IMR-90 (cell line): Measurements from ENCODE around the gene OR3A1. TPM values are rescaled to one million over a fixed set of nuclear protein-coding genes. Genes with fewer than 3 reads are reported as not detected.
"Not testable (repeated sequence)": the region's sequence is repeated elsewhere in the genome, so short reads cannot be mapped to it uniquely, and the experiment has no call there.

Experiments used
- ATAC-seq: fragments of 200-7000 bp; cut with Tn5 transposase; 2 replicates; pipeline ENCODE4 v1.9.1; 2020; ENCODE audit warnings: low read depth, mild to moderate bottlenecking, moderate library complexity
- BruUV-seq: library from RNA; stranded (reverse); fragments of 400-500 nt; replicated peaks from 2 replicates; lab custom pipeline; 2021; lab: Mats Ljungman, UMichigan
- CTCF ChIA-PET: fragments of 300-600 bp; formaldehyde crosslinking; extraction: SDS; loops from one replicate; lab custom pipeline; 2021; ENCODE audit warnings: antibody characterized with exemption; lab: Yijun Ruan, JAX
- POLR2A ChIA-PET: fragments of 300-600 bp; sonication (Branson Sonifier 250); formaldehyde crosslinking; loops from one replicate; lab custom pipeline; 2022; ENCODE audit warnings: antibody characterized with exemption; ENCODE audit not compliant: unreplicated experiment; lab: Charles Lee
- DNase-seq: peaks from one replicate; pipeline ENCODE4 v3.0.0; 2013
- H2AFZ ChIP-seq: replicated peaks from 2 replicates; pipeline ENCODE3; 2013; ENCODE audit warnings: low read length, mild to moderate bottlenecking; ENCODE audit not compliant: poor library complexity
- H2AK5ac ChIP-seq: 2 replicates; pipeline ENCODE4 v1.6.1; 2013; ENCODE audit warnings: low read depth, low read length, inconsistent platforms
- H2AK9ac ChIP-seq: replicated peaks from 2 replicates; pipeline ENCODE3; 2013; ENCODE audit warnings: mild to moderate bottlenecking, low read depth, low read length, moderate library complexity; ENCODE audit not compliant: poor library complexity
- H2BK120ac ChIP-seq: 2 replicates; pipeline ENCODE4 v1.6.1; 2013; ENCODE audit warnings: low read depth, low read length, inconsistent platforms
- H2BK15ac ChIP-seq: 3 replicates; pipeline ENCODE4 v1.6.1; 2013; ENCODE audit warnings: low read depth, low read length, inconsistent platforms
- H2BK20ac ChIP-seq: 2 replicates; pipeline ENCODE4 v1.6.1; 2013; ENCODE audit warnings: low read depth, mild to moderate bottlenecking, inconsistent platforms, low read length, moderate library complexity
- H2BK5ac ChIP-seq: 2 replicates; pipeline ENCODE4 v1.6.1; 2013; ENCODE audit warnings: mild to moderate bottlenecking, low read depth, low read length, inconsistent platforms; ENCODE audit not compliant: poor library complexity, severe bottlenecking
- H3K14ac ChIP-seq: replicated peaks from 2 replicates; pipeline ENCODE4 v1.6.1; 2013; ENCODE audit warnings: low read depth, low read length, inconsistent platforms
- H3K18ac ChIP-seq: 2 replicates; pipeline ENCODE4 v1.6.1; 2013; ENCODE audit warnings: low read depth, low read length, control low read depth
- H3K23ac ChIP-seq: 2 replicates; pipeline ENCODE4 v1.6.1; 2013; ENCODE audit warnings: low read depth, low read length, inconsistent platforms
- H3K27ac ChIP-seq: 2 replicates; pipeline ENCODE4 v1.5.1; 2013; ENCODE audit warnings: mild to moderate bottlenecking, control low read depth, low read length; ENCODE audit not compliant: insufficient read depth
- H3K27me3 ChIP-seq: 2 replicates; pipeline ENCODE4 v1.6.1; 2013; ENCODE audit warnings: low read length; ENCODE audit not compliant: control insufficient read depth, insufficient read depth
- H3K36me3 ChIP-seq: 2 replicates; pipeline ENCODE4 v1.6.1; 2013; ENCODE audit warnings: low read length, mixed read lengths; ENCODE audit not compliant: control insufficient read depth, insufficient read depth
- H3K4ac ChIP-seq: 2 replicates; pipeline ENCODE4 v1.6.1; 2013; ENCODE audit warnings: low read depth, low read length, inconsistent platforms
- H3K4me1 ChIP-seq: 2 replicates; pipeline ENCODE4 v1.6.1; 2013; ENCODE audit warnings: low read length, mixed read lengths; ENCODE audit not compliant: control insufficient read depth, insufficient read depth
- H3K4me2 ChIP-seq: 2 replicates; pipeline ENCODE4 v1.6.1; 2013; ENCODE audit warnings: low read depth, mild to moderate bottlenecking, control low read depth, low read length, moderate library complexity
- H3K4me3 ChIP-seq: 2 replicates; pipeline ENCODE4 v1.5.1; 2013; ENCODE audit warnings: low read depth, mild to moderate bottlenecking, control low read depth, low read length, moderate library complexity; ENCODE audit not compliant: insufficient read depth
- H3K56ac ChIP-seq: 2 replicates; pipeline ENCODE4 v1.6.1; 2013; ENCODE audit warnings: low read length, inconsistent platforms; ENCODE audit not compliant: insufficient read depth; ENCODE audit errors: extremely low read depth
- H3K79me1 ChIP-seq, 2 experiments: 2 replicates each; pipeline ENCODE4 v1.6.1; 2013; ENCODE audit warnings: low read length in 2 of 2, inconsistent platforms in 1 of 2, low read depth in 1 of 2
- H3K9ac ChIP-seq: 2 replicates; pipeline ENCODE4 v1.6.1; 2013; ENCODE audit warnings: low read depth, low read length, control low read depth
- H3K9me1 ChIP-seq: 2 replicates; pipeline ENCODE4 v1.6.1; 2013; ENCODE audit warnings: low read length, inconsistent platforms; ENCODE audit not compliant: insufficient read depth
- H3K9me3 ChIP-seq: 2 replicates; pipeline ENCODE4 v1.6.1; 2013; ENCODE audit warnings: low read length; ENCODE audit not compliant: control insufficient read depth, insufficient read depth
- H4K20me1 ChIP-seq: 2 replicates; pipeline ENCODE4 v1.6.1; 2013; ENCODE audit warnings: low read length, inconsistent platforms; ENCODE audit not compliant: insufficient read depth
- H4K5ac ChIP-seq: 2 replicates; pipeline ENCODE4 v1.6.1; 2013; ENCODE audit warnings: mild to moderate bottlenecking, low read depth, low read length, control low read depth
- H4K8ac ChIP-seq, 2 experiments: 2 replicates each; pipeline ENCODE4 v1.6.1; 2013; ENCODE audit warnings: low read depth in 2 of 2, low read length in 2 of 2, control low read depth in 1 of 2, inconsistent platforms in 1 of 2
- H4K91ac ChIP-seq: 2 replicates; pipeline ENCODE4 v1.6.1; 2013; ENCODE audit warnings: low read depth, low read length, inconsistent platforms; ENCODE audit not compliant: insufficient read depth
- BHLHE40 ChIP-seq: fragments of 150-350 bp; IDR thresholded peaks from 2 replicates; pipeline ENCODE4 v1.6.1; 2016; ENCODE audit warnings: mild to moderate bottlenecking, low read depth, low read length
- POLR2A ChIP-seq: IDR thresholded peaks from 2 replicates; pipeline ENCODE4 v1.6.1; 2012; ENCODE audit warnings: mild to moderate bottlenecking, low read depth, low read length
- WGBS, 2 experiments: methylation state at CpG; one replicate each; pipeline versions ENCODE4 v1.1.5 to v1.1.7; 2013; ENCODE audit warnings: missing lambda C conversion rate in 2 of 2; ENCODE audit not compliant: insufficient read length in 1 of 2; ENCODE audit errors: extremely low coverage in 2 of 2; 5-methylcytosine and 5-hydroxymethylcytosine counted together
- dilution Hi-C: fragments of 300-500 bp; cut with HindIII; formaldehyde crosslinking; loops from one replicate; pipeline ENCODE4 v1.14.3; 2018; ENCODE audit warnings: low sequenced_read_pairs; ENCODE audit not compliant: unreplicated experiment
- in situ Hi-C: fragments of 300-500 bp; cut with MboI; formaldehyde crosslinking; loops from 3 replicates; pipeline ENCODE4 v1.14.3; 2019; ENCODE audit warnings: low sequenced_read_pairs, inconsistent platforms, mixed read lengths
- intact Hi-C: fragments of 100-400 bp; cut with micrococcal nuclease; formaldehyde crosslinking; loops from 2 replicates; pipeline ENCODE4 v1.10.0; 2022
- polyA plus RNA-seq, 3 experiments: library from polyadenylated mRNA; depleted of rRNA; stranded (reverse); fragments of >200 nt; gene quantifications; 2 replicates each; pipeline ENCODE4 v1.2.3, GENCODE V29; 2012; ENCODE audit warnings: low replicate concordance in 1 of 3
- total RNA-seq: library from RNA; depleted of rRNA; stranded (reverse); fragments of >200 nt; gene quantifications from 2 replicates; pipeline ENCODE4 v1.2.3, GENCODE V29; 2012

The OR3A1 gene
- total and polyA plus RNA-seq, 2 of the 4 experiments (the other 2 are of a cell fraction), result not detected

DNA sequence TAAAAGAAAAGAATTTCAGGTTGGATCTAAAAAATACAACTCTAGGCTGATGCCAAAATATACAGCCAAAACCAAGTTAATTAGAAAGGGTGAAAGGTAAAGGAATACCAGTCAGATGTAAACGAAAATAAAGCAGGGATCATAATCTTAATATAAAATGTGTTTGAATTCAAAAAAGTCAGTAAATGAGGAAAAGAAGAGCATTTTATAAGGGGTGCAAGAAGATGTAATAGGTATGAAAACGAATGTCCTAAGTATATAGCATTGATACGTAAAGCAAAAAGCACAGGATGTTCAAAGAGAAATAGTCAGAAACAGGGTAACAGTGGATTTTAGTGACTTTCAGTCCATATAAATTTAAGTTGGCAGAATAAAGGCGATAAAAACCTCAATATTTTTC lies 2.5 kb downstream of the OR3A1 start:
- no peak overlapping the region for H3K56ac ChIP-seq
- BruUV-seq, result no TSS peak
- dilution Hi-C loops (no loop called here), intact Hi-C loops (no loop called here), in situ Hi-C loops (no loop called here)
- H3K79me1 ChIP-seq, result no peaks in the 10 kb centered on the region
- DNase-seq (no peak), ATAC-seq (no peak)
- H3K9me3 ChIP-seq, result peaks cover 6% of the 10 kb centered on the region; the same call in 1 of the 2 replicates
- H2BK5ac ChIP-seq, result no peak overlapping the region
- H2BK15ac ChIP-seq, result no peak overlapping the region
- no peaks in the 10 kb centered on the region for H3K4me1 ChIP-seq
- no peak overlapping the region for H3K18ac ChIP-seq
- no peak overlapping the region for H4K91ac ChIP-seq
- no peak overlapping the region for H4K5ac ChIP-seq
- H3K4me2 ChIP-seq, result no peak overlapping the region
- ChIA-PET POLR2A (no interaction called here), CTCF (no interaction called here)
- H2AK5ac ChIP-seq, result no peak overlapping the region
- no peak overlapping the region for H2BK20ac ChIP-seq
- no CpG with 5 or more reads among the region's 4 CpGs for WGBS, 2 experiments
- no peak overlapping the region for H3K23ac ChIP-seq
- no peak overlapping the region for H3K4me3 ChIP-seq
- H2BK120ac ChIP-seq, result no peak overlapping the region
- H4K8ac ChIP-seq, result no peak overlapping the region
- TF ChIP-seq POLR2A (no peak), BHLHE40 (no peak)
- H2AFZ ChIP-seq, result no peak overlapping the region
- H3K27me3 ChIP-seq, result no peaks in the 10 kb centered on the region
- no peak overlapping the region for H3K9ac ChIP-seq
- H3K4ac ChIP-seq, result no peak overlapping the region
- H3K14ac ChIP-seq, result no peak overlapping the region
- H3K9me1 ChIP-seq, result no peaks in the 10 kb centered on the region
- H2AK9ac ChIP-seq, result no peak overlapping the region
- no peaks in the 10 kb centered on the region for H4K20me1 ChIP-seq
- H3K27ac ChIP-seq, result no peak overlapping the region
- H3K36me3 ChIP-seq, result no peaks in the 10 kb centered on the region

DNA sequence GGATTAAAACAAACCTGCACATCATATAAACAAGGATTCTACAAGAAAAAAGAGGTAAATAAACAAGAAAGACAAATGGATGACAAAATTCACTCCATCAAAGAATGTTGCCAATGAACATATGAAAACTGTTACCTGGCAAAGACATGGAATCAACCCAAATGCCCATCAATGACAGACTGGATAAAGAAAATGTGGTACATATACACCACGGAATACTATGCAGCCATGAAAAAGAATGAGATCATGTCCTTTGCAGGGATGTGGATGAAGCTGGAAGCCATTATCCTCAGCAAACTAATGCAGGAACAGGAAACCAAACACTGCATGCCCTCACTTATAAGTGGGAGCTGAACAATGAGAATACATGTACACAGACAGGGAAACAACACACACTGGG lies 4.6 kb downstream of the OR3A1 start:
- dilution Hi-C loops, ATAC-seq, BruUV-seq, H2AK9ac ChIP-seq, H4K20me1 ChIP-seq, H2BK20ac ChIP-seq, H3K14ac ChIP-seq, H3K79me1 ChIP-seq, H3K56ac ChIP-seq, H4K5ac ChIP-seq, H3K9me3 ChIP-seq, H3K27me3 ChIP-seq, DNase-seq, CTCF ChIA-PET, H2BK15ac ChIP-seq, H3K4me1 ChIP-seq, POLR2A ChIA-PET, H3K23ac ChIP-seq, H3K36me3 ChIP-seq, H2AFZ ChIP-seq, H2BK120ac ChIP-seq, in situ Hi-C loops, H3K27ac ChIP-seq, H3K18ac ChIP-seq, H3K4me3 ChIP-seq, H3K4me2 ChIP-seq, H2BK5ac ChIP-seq, intact Hi-C loops, H3K9me1 ChIP-seq, H4K8ac ChIP-seq, H4K91ac ChIP-seq, H2AK5ac ChIP-seq, H3K9ac ChIP-seq, H3K4ac ChIP-seq: not testable (repeated sequence)
- WGBS, 2 experiments, result no CpG with 5 or more reads among the region's 1 CpG
